ENCODE measurements around the gene CCDC71. TPM values are rescaled to one million over a fixed set of nuclear protein-coding genes. Genes with fewer than 3 reads are reported as not detected.

The CCDC71 gene
- total RNA-seq, 1 donor from 2014 or later: 25.7 TPM

GRCh38 chr3:49161808-49162530 is 4.2 kb downstream of the CCDC71 start:
- Mint-ChIP-seq H3K36me3 (ENCODE audit: low read depth) (peaks cover 43% of the 10 kb centered on the region), H3K27me3 (no peaks in the 10 kb centered on the region), H3K27ac (peak overlapping the region; percentile 60), H3K4me3 (no peak overlapping the region), H3K4me1 (peaks cover 20% of the 10 kb centered on the region), H3K9me3 (no peaks in the 10 kb centered on the region)
- no peak for DNase-seq
- intact Hi-C loops (cut with micrococcal nuclease): loop anchor here (10.0 kb wide), 1 partner anchor 183 kb away; the partner anchor contains the start of gene USP4

DNA sequence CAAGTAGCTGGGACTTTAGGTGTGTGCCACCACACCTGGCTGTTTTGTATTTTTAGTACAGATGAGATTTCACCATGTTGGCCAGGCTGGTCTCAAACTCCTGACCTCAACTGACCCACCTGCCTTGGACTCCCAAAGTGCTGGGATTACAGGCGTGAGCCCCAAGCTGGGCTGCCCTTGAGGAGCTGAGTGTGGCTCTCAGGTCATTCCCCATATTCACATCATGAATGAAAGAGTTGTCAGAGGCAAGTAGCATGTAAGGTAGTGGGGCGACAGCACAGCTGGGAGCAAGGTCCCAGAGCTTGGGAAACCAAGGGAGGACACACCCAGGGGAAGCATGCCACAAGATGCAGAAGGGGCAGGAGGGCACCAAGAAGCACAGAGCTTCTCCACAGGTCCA is 4.9 kb downstream of the CCDC71 start:
- H3K27ac Mint-ChIP-seq: no peak overlapping the region
- intact Hi-C loops (cut with micrococcal nuclease): loop anchor here (10.0 kb wide), 1 partner anchor 184 kb away; the partner anchor contains the start of gene USP4
- peaks cover 39% of the 10 kb centered on the region for H3K36me3 Mint-ChIP-seq (ENCODE audit: low read depth)
- peaks cover 16% of the 10 kb centered on the region for H3K4me1 Mint-ChIP-seq
- no peak for DNase-seq
- H3K9me3 Mint-ChIP-seq: no peaks in the 10 kb centered on the region
- H3K27me3 Mint-ChIP-seq: no peaks in the 10 kb centered on the region
- no peak overlapping the region for H3K4me3 Mint-ChIP-seq

DNA sequence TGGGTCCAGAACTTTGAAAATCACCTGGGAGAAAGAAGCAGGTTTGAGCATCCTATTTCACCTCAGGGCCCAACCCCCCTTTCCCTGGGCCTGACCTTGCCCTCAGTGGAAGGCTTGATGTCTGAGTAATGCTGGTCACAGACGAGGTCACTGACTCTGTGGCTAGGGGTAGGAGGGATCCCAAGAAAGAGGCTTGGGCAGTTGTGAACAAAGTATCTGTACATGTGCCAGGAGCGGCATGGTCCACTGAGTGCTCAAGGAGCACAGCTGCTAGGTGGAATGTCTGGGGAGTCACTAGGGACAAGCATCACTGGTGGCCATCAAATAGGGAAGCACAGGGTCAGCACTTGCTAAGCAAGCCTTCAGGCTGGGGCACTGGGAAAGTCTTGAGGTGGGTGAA is 7.3 kb downstream of the CCDC71 start:
- Mint-ChIP-seq H3K36me3 (ENCODE audit: low read depth) (peaks cover 19% of the 10 kb centered on the region), H3K9me3 (no peaks in the 10 kb centered on the region), H3K4me1 (peaks cover 4% of the 10 kb centered on the region), H3K27me3 (no peaks in the 10 kb centered on the region), H3K4me3 (no peak overlapping the region), H3K27ac (no peak overlapping the region)
- intact Hi-C loops (cut with micrococcal nuclease): loop anchor here (2.0 kb wide), 1 partner anchor 170 kb away; no protein-coding TSS in a partner anchor
- DNase-seq: no peak

DNA sequence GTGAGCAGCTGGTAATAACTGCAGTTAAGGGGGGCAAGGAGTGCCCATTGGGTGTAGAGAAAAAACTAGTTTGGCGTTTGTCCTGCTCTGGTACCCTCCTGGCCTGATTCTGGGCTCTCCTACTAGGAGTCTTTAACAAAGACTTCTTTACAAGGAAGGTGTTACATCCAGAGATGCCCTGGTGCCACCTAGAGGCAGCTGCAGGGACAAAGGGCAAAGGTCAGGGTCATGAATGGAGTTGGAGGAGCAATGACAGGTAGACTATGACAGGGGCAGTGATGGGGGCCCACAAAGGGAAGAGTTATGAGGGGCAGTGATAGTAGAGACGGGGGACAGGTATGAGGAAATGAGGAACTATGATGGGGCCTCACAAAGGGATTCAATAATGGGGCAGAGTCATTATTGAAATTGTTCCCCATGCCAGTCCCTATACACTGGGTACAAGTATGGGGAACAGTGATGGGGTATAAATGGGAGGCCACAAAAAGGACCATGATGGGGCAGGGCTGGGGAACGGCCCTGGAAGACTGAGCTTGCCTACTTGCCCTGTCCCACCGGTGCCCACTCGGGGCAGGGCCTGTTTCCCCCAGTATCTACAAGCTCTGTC is 7.9 kb downstream of the CCDC71 start:
- Mint-ChIP-seq H3K27ac (no peak overlapping the region), H3K36me3 (ENCODE audit: low read depth) (peaks cover 13% of the 10 kb centered on the region), H3K4me1 (peaks cover 3% of the 10 kb centered on the region), H3K9me3 (no peaks in the 10 kb centered on the region), H3K4me3 (no peak overlapping the region), H3K27me3 (no peaks in the 10 kb centered on the region)
- intact Hi-C loops (cut with micrococcal nuclease): loop anchor here (2.0 kb wide), 1 partner anchor 169 kb away; no protein-coding TSS in a partner anchor
- DNase-seq: peak; percentile 88

DNA sequence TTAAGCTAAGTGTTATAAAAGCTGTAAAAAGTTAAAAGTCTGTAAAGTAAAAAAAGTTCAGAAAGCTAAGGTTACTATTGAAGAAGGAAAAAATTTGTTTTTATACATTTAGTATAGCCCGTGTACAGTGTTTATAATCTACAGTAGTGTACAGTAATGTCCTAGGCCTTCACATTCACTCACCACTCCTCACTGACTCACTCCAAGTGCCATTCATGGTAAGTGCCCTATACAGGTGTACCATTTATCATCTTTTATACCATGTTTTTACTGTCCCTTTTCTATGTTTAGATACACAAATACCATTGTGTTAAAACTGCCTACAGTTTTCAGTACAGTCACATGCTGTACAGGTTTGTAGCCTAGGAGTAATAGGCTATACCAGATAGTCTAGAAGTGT is 8.8 kb downstream of the CCDC71 start:
- H3K27me3 Mint-ChIP-seq: no peaks in the 10 kb centered on the region
- no peak for DNase-seq
- no peak overlapping the region for H3K4me3 Mint-ChIP-seq
- intact Hi-C loops (cut with micrococcal nuclease): no loop called here
- H3K9me3 Mint-ChIP-seq: no peaks in the 10 kb centered on the region
- peaks cover 2% of the 10 kb centered on the region for H3K4me1 Mint-ChIP-seq
- no peak overlapping the region for H3K27ac Mint-ChIP-seq
- peaks cover 7% of the 10 kb centered on the region for H3K36me3 Mint-ChIP-seq (ENCODE audit: low read depth)

DNA sequence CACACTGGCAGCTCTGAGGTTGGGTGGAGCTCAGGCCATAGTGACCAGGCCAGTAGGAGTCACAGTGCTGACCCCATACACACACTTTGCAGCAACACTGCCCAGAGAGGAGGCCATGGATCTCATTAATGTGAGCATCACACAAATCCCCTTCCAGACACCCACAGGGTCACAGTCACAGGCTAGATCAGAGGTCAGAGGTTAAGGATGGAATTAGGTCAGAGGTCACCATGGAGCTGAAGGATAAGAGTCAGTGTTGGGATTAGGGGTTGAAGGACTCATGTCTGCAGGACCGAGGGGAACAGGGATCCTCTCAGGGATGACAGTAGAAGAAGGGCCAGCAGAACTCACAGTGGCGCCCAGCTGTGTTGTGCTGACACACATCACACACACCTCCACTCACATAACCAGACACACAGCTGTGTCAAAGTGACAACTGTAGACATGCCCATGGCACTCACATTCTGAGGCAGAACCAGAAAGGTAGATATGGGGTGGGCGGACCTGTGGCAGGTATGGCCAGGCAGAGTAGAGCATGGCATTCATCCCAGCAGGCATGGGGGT is 12.7 kb downstream of the CCDC71 start:
- no peaks in the 10 kb centered on the region for H3K27me3 Mint-ChIP-seq
- H3K4me3 Mint-ChIP-seq: no peak overlapping the region
- H3K4me1 Mint-ChIP-seq: no peaks in the 10 kb centered on the region
- no peak for DNase-seq
- intact Hi-C loops (cut with micrococcal nuclease): no loop called here
- no peaks in the 10 kb centered on the region for H3K9me3 Mint-ChIP-seq
- no peak overlapping the region for H3K27ac Mint-ChIP-seq
- H3K36me3 Mint-ChIP-seq (ENCODE audit: low read depth): no peaks in the 10 kb centered on the region

DNA sequence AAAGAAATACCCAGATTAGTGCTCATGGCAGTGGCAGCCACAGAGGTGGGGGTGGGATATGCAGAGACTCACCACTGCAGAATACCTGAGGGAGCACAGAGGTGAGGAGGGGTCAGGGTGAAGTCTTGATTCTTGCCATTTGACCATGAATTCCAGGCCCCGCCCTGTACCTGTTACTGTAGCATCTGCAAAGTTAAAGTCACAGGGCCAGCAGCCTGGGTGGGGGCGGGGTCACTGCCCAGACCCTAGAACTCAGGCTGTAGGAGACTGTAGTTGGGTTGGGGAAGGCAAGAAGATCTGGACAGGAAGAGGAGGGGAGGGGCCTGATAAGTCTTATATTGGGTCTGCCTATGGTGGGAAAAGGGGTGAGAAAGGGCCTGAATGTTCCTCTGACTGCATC is 14.5 kb downstream of the CCDC71 start:
- intact Hi-C loops (cut with micrococcal nuclease): no loop called here
- no peak for DNase-seq
- H3K36me3 Mint-ChIP-seq (ENCODE audit: low read depth): no peaks in the 10 kb centered on the region
- no peak overlapping the region for H3K27ac Mint-ChIP-seq
- H3K4me3 Mint-ChIP-seq: no peak overlapping the region
- no peaks in the 10 kb centered on the region for H3K9me3 Mint-ChIP-seq
- no peaks in the 10 kb centered on the region for H3K4me1 Mint-ChIP-seq
- H3K27me3 Mint-ChIP-seq: no peaks in the 10 kb centered on the region

DNA sequence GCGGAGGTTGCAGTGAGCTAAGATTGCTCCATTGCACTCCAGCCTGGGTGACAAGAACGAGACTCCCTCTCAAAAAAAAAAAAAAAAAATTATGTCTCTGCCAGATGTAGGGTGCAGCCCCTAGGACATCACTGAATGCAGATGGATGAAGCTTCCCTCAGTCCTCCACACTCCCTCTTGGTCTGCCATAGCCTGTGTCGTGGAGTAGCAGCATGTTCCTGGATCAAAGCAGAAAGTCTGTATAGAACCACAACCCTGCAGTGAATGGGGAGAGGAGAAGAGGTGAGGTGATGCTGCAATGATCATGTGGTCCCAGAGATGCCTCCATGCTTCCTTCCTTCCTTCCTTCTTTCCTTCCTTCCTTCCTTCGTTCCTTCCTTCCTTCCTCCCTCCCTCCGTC is 18.0 kb downstream of the CCDC71 start:
- H3K4me1 Mint-ChIP-seq: no peaks in the 10 kb centered on the region
- no peaks in the 10 kb centered on the region for H3K36me3 Mint-ChIP-seq (ENCODE audit: low read depth)
- DNase-seq: no peak
- intact Hi-C loops (cut with micrococcal nuclease): no loop called here
- H3K27me3 Mint-ChIP-seq: no peaks in the 10 kb centered on the region
- no peaks in the 10 kb centered on the region for H3K9me3 Mint-ChIP-seq
- no peak overlapping the region for H3K27ac Mint-ChIP-seq
- H3K4me3 Mint-ChIP-seq: no peak overlapping the region

DNA sequence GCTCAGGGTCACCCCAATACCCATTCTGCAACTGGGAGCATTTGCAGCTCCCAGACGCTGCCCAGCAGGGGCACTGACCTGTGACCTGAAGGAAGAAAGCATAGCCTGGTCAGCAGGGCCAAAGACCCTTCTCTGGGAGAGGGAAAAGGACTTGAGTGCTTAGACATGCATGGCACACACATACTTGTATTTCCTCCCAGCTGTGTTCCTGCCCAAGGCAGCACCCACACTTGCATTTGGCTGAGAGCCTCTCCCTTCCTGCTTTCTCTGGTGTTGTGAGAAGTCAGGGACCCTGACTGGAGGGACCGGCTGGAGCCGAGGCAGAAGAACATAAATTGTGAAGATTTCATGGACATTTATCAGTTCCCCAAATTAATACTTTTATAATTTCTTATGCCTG is 26.1 kb downstream of the CCDC71 start:
- Mint-ChIP-seq H3K4me1 (peaks cover 5% of the 10 kb centered on the region), H3K27me3 (peaks cover 2% of the 10 kb centered on the region), H3K4me3 (no peak overlapping the region), H3K27ac (no peak overlapping the region), H3K9me3 (no peaks in the 10 kb centered on the region), H3K36me3 (ENCODE audit: low read depth) (no peaks in the 10 kb centered on the region)
- intact Hi-C loops (cut with micrococcal nuclease): no loop called here
- no peak for DNase-seq

DNA sequence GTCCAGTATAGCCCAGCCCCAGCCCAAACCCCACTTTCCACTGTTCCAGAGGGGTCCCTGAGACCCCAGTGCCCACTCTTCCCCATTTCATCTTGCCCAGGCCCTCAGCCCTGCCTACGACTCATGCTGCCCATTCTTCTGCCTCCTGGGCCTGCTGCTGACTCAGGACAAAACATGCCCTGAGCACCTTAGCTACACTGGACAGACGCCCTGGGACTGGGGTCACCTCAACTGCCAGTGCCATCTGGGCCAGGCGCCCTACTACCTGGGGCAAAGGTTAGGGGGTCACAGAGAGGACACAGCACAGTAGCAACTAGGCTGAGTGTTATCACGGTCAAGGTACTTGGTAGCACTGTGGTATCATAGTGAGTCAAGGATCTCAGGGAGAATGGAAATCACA is 30.6 kb downstream of the CCDC71 start:
- H3K4me3 Mint-ChIP-seq: no peak overlapping the region
- H3K27me3 Mint-ChIP-seq: peaks cover 2% of the 10 kb centered on the region
- no peak overlapping the region for H3K27ac Mint-ChIP-seq
- DNase-seq: no peak
- peaks cover 4% of the 10 kb centered on the region for H3K4me1 Mint-ChIP-seq
- no peaks in the 10 kb centered on the region for H3K36me3 Mint-ChIP-seq (ENCODE audit: low read depth)
- intact Hi-C loops (cut with micrococcal nuclease): no loop called here
- no peaks in the 10 kb centered on the region for H3K9me3 Mint-ChIP-seq

GRCh38 chr3:49134471-49135265 is 31.5 kb downstream of the CCDC71 start:
- peaks cover 3% of the 10 kb centered on the region for H3K4me1 Mint-ChIP-seq
- intact Hi-C loops (cut with micrococcal nuclease): no loop called here

GRCh38 chr3:49133226-49133951 is 32.7 kb downstream of the CCDC71 start:
- Mint-ChIP-seq H3K36me3 (ENCODE audit: low read depth) (no peaks in the 10 kb centered on the region), H3K9me3 (no peaks in the 10 kb centered on the region), H3K27ac (no peak overlapping the region), H3K27me3 (peaks cover 2% of the 10 kb centered on the region), H3K4me3 (no peak overlapping the region), H3K4me1 (peaks cover 3% of the 10 kb centered on the region)
- no peak for DNase-seq
- intact Hi-C loops (cut with micrococcal nuclease): no loop called here

More at GRCh38 chr3:49134471-49135265, 31.5 kb downstream of the CCDC71 start:
- no peaks in the 10 kb centered on the region for H3K9me3 Mint-ChIP-seq
- H3K4me3 Mint-ChIP-seq: no peak overlapping the region
- DNase-seq: no peak
- no peaks in the 10 kb centered on the region for H3K36me3 Mint-ChIP-seq (ENCODE audit: low read depth)
- H3K27ac Mint-ChIP-seq: no peak overlapping the region
- H3K27me3 Mint-ChIP-seq: peaks cover 2% of the 10 kb centered on the region

DNA sequence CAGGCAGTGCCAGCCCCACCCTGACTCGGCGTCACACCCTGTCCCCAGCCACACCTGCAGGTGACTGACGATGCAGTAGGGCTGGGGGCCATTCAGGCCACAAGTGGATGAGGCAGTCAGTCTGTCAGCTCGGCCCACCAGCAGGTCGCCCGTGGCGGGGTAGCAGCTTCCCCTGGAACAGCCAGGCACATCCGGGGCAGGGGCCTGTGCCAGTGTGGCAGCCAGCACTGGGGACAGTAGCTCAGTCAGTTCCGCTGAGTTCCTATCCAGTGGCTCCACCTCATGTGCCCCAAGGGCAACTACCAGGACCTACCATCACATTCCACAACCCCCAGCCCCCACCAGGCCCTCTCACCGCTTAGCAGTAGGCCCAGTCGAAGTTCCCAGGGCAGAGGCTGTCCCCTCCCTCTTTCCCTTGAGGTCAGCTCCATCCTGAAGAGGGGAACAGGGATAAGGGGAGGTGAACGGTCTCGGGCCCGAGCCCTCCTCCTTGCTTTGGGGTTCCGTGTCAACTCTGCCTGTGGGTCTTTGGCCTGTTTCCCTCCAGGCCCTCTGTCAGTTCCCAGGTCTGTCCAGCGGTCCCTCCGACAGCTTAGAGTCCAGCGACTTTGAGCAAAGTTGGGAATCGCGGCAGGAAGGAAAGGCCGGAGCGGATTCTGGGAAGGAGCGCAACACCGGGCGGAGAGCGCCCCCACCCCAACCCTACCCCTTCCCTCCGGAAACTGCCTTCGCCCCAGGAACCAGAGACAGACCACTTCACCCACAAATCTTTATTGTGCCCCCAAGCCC is 33.5 kb downstream of the CCDC71 start, which contains the start of gene LAMB2:
TSS of gene LAMB2 (minus strand) at position 614 of the 789 bp plus-strand sequence. CDS start at position 431, 183 bp downstream.
- peaks cover 3% of the 10 kb centered on the region for H3K4me1 Mint-ChIP-seq
- H3K27me3 Mint-ChIP-seq: peaks cover 2% of the 10 kb centered on the region
- H3K4me3 Mint-ChIP-seq: no peak within 1 kb of the TSS
- no peaks in the 10 kb centered on the region for H3K36me3 Mint-ChIP-seq (ENCODE audit: low read depth)
- intact Hi-C loops (cut with micrococcal nuclease): no loop called here
- DNase-seq: no peak
- H3K27ac Mint-ChIP-seq: no peak within 1 kb of the TSS
- no peaks in the 10 kb centered on the region for H3K9me3 Mint-ChIP-seq

All from activated CD4-positive, alpha-beta T cell treated with anti-CD3 and anti-CD28 coated beads, Interleukin-2, amount 10 ng/mL, durations not matched to agents 24 days and 14 days (primary cell).